ENCODE data around the gene ST8SIA5. TPM values are rescaled to one million over a fixed set of nuclear protein-coding genes. Genes with fewer than 3 reads are reported as not detected.

ST8SIA5 gene
- total RNA-seq, 1 donor = under 0.01 TPM

DNA sequence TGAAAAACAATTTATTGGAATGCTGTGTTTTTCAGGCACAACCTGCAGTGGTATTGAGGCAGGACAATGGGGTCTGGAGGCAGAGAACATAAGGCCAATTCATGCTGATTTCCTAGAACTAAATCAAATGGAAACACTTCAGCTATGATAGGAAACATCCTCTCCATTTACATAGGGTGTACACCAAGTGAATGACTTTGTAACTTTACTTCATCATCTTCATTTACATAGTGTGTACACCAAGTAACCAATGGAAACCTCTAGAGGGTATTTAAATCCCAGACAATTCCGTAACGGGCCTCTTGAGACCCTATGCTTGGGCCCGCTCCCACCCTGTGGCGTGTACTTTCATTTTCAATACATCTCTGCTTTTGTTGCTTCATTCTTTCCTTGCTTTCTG lies 32.2 kb upstream of the ST8SIA5 start:
- no peak overlapping the region for H3K4me3 ChIP-seq (ENCODE audit: insufficient read depth, low read length)
- TF ChIP-seq, protein P1, sequence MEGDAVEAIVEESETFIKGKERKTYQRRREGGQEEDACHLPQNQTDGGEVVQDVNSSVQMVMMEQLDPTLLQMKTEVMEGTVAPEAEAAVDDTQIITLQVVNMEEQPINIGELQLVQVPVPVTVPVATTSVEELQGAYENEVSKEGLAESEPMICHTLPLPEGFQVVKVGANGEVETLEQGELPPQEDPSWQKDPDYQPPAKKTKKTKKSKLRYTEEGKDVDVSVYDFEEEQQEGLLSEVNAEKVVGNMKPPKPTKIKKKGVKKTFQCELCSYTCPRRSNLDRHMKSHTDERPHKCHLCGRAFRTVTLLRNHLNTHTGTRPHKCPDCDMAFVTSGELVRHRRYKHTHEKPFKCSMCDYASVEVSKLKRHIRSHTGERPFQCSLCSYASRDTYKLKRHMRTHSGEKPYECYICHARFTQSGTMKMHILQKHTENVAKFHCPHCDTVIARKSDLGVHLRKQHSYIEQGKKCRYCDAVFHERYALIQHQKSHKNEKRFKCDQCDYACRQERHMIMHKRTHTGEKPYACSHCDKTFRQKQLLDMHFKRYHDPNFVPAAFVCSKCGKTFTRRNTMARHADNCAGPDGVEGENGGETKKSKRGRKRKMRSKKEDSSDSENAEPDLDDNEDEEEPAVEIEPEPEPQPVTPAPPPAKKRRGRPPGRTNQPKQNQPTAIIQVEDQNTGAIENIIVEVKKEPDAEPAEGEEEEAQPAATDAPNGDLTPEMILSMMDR (IDR thresholded peaks at IDR 0.05; ENCODE audit: extremely low read depth, low read depth, low read length) = no peak
- no peaks in the 10 kb centered on the region for H3K36me3 ChIP-seq (ENCODE audit: insufficient read depth, low read length)
- no peak overlapping the region for H3K27ac ChIP-seq (ENCODE audit: low read depth, low read length)
- H3K4me2 ChIP-seq (ENCODE audit: insufficient read depth, low read length) = no peak overlapping the region
- no peaks in the 10 kb centered on the region for H4K20me1 ChIP-seq (ENCODE audit: insufficient read depth, low read length)
- H2AFZ ChIP-seq (ENCODE audit: low read length) = no peak overlapping the region
- H3K27me3 ChIP-seq (ENCODE audit: insufficient read depth, low read length) = no peaks in the 10 kb centered on the region
- H3K9me3 ChIP-seq (ENCODE audit: low read depth, low read length) = no peaks in the 10 kb centered on the region
- no peaks in the 10 kb centered on the region for H3K79me2 ChIP-seq (ENCODE audit: insufficient read depth, low read length)
- DNase-seq (ENCODE audit: insufficient read length, low spot score, missing footprints) = no peak
- H3K4me1 ChIP-seq (ENCODE audit: insufficient read depth, low read length) = no peaks in the 10 kb centered on the region

DNA sequence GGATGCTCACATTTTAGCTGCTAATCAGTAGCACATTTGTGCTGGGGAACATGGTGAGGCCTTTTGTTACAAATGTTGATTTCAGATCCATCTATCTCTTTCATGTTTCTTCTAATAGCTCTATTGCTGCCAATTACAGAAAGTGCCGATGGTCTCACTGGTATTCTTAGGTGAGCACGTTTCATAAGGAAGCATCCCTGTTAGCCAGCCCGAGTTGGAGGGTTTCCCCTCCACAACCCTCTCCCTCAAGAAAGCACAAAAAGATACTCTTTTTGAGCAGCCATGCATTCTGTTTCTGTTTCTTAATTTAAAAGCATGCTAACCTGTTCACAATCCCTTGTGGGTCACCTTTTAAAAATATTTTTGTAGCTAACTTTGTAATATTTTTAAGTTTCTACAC lies 30.8 kb upstream of the ST8SIA5 start:
- H3K4me2 ChIP-seq (ENCODE audit: insufficient read depth, low read length) = no peak overlapping the region
- H3K79me2 ChIP-seq (ENCODE audit: insufficient read depth, low read length) = no peaks in the 10 kb centered on the region
- H3K36me3 ChIP-seq (ENCODE audit: insufficient read depth, low read length) = no peaks in the 10 kb centered on the region
- no peak for DNase-seq (ENCODE audit: insufficient read length, low spot score, missing footprints)
- H3K9me3 ChIP-seq (ENCODE audit: low read depth, low read length) = no peaks in the 10 kb centered on the region
- H2AFZ ChIP-seq (ENCODE audit: low read length) = no peak overlapping the region
- no peaks in the 10 kb centered on the region for H3K4me1 ChIP-seq (ENCODE audit: insufficient read depth, low read length)
- H3K27me3 ChIP-seq (ENCODE audit: insufficient read depth, low read length) = no peaks in the 10 kb centered on the region
- no peaks in the 10 kb centered on the region for H4K20me1 ChIP-seq (ENCODE audit: insufficient read depth, low read length)
- TF ChIP-seq, protein P1 (IDR thresholded peaks at IDR 0.05; ENCODE audit: extremely low read depth, low read depth, low read length) = no peak
- no peak overlapping the region for H3K4me3 ChIP-seq (ENCODE audit: insufficient read depth, low read length)
- no peak overlapping the region for H3K27ac ChIP-seq (ENCODE audit: low read depth, low read length)

DNA sequence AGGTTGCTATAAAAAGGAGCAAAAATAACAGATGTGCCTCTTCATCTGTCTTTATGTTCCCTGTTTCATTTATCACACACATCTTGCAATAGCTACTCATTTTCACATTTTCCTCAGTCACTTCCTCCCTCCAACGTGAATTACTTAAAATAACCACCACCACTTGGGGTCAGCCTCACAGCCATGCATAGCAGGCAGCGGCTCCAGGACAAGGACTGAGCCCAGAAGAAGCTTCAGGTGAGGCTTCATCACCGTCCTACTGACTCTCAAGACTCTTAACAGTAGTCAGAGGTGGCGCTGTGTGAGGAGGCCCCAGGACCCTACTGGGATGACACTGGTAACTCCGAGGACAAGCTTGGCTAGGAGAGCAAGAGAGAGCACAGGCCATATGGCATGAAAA lies 15.5 kb upstream of the ST8SIA5 start:
- H3K4me1 ChIP-seq (ENCODE audit: insufficient read depth, low read length) = no peaks in the 10 kb centered on the region
- no peaks in the 10 kb centered on the region for H4K20me1 ChIP-seq (ENCODE audit: insufficient read depth, low read length)
- H3K4me3 ChIP-seq (ENCODE audit: insufficient read depth, low read length) = no peak overlapping the region
- TF ChIP-seq, protein P1 (IDR thresholded peaks at IDR 0.05; ENCODE audit: extremely low read depth, low read depth, low read length) = no peak
- no peaks in the 10 kb centered on the region for H3K79me2 ChIP-seq (ENCODE audit: insufficient read depth, low read length)
- no peak for DNase-seq (ENCODE audit: insufficient read length, low spot score, missing footprints)
- H3K27ac ChIP-seq (ENCODE audit: low read depth, low read length) = no peak overlapping the region
- no peaks in the 10 kb centered on the region for H3K27me3 ChIP-seq (ENCODE audit: insufficient read depth, low read length)
- H2AFZ ChIP-seq (ENCODE audit: low read length) = no peak overlapping the region
- no peaks in the 10 kb centered on the region for H3K36me3 ChIP-seq (ENCODE audit: insufficient read depth, low read length)
- no peaks in the 10 kb centered on the region for H3K9me3 ChIP-seq (ENCODE audit: low read depth, low read length)
- H3K4me2 ChIP-seq (ENCODE audit: insufficient read depth, low read length) = no peak overlapping the region

DNA sequence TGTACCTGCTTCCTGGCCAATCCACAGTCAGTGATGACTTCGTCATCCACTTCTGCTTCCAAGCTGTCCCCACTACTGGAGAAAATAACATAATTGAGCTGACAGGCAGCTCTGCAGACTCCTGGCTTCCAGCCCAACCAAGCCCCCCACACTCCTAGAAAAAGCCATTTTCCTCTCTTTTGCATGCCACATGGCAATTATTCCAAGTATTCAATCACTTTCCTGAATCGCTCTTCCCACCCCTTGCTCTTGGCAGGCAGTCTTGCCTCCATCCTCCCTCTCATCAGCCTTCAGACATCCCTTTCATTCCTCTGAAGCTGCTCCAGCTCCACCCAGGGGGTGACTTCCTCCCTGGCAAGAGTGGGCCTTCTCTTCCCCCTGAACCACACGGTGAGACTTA lies 14.3 kb upstream of the ST8SIA5 start:
- Histone ChIP-seq H2AFZ (ENCODE audit: low read length) (no peak overlapping the region), H3K4me2 (ENCODE audit: insufficient read depth, low read length) (no peak overlapping the region), H3K9me3 (ENCODE audit: low read depth, low read length) (no peaks in the 10 kb centered on the region), H3K27me3 (ENCODE audit: insufficient read depth, low read length) (no peaks in the 10 kb centered on the region), H4K20me1 (ENCODE audit: insufficient read depth, low read length) (no peaks in the 10 kb centered on the region), H3K27ac (ENCODE audit: low read depth, low read length) (no peak overlapping the region), H3K36me3 (ENCODE audit: insufficient read depth, low read length) (no peaks in the 10 kb centered on the region), H3K4me1 (ENCODE audit: insufficient read depth, low read length) (no peaks in the 10 kb centered on the region), H3K79me2 (ENCODE audit: insufficient read depth, low read length) (no peaks in the 10 kb centered on the region), H3K4me3 (ENCODE audit: insufficient read depth, low read length) (no peak overlapping the region)
- no peak for DNase-seq (ENCODE audit: insufficient read length, low spot score, missing footprints)
- TF ChIP-seq, protein P1 (IDR thresholded peaks at IDR 0.05; ENCODE audit: extremely low read depth, low read depth, low read length) = no peak
